ENCODE results near the gene TBC1D5.

GRCh38 chr3:17149076-17149475, 593.4 kb downstream of the TBC1D5 start:
- TF ChIP-seq CTCF (IDR thresholded peaks at IDR 0.05) (no peak), POLR2A (IDR thresholded peaks at IDR 0.05) (no peak)
